Kidney (tissue), 14 donors: ENCODE measurements around the gene HECTD2. TPM values are rescaled to one million over a fixed set of nuclear protein-coding genes. Genes with fewer than 3 reads are reported as not detected.
A peak's percentile ranks its signal among the peaks of the same experiment; 100 is the strongest.

Source experiments
- DNase-seq, 5 donors: peaks; one replicate each; pipeline ENCODE4 v3.0.0-alpha.2; 2013 to 2020
- FAIRE-seq: peaks from 2 replicates; lab custom pipeline; 2012; peaks lifted over from hg19 to GRCh38; lab: Jason Lieb, UNC
- H3K27ac ChIP-seq, 2 donors: one replicate each; pipeline ENCODE4 v1.7.0; 2013; ENCODE audit warnings: low read depth in 2 of 2, low read length in 2 of 2, inconsistent platforms in 1 of 2
- H3K27me3 ChIP-seq: one replicate; pipeline ENCODE4 v1.7.1; 2013; ENCODE audit warnings: low read length, inconsistent platforms; ENCODE audit not compliant: control insufficient read depth, insufficient read depth
- H3K36me3 ChIP-seq, 3 donors: one replicate each; pipeline versions ENCODE4 v1.7.0 to v1.7.1; 2013; ENCODE audit warnings: low read length in 3 of 3, control low read depth in 1 of 3, inconsistent platforms in 1 of 3; ENCODE audit not compliant: insufficient read depth in 3 of 3, control insufficient read depth in 2 of 3
- H3K4me1 ChIP-seq, 3 donors: one replicate each; pipeline versions ENCODE4 v1.7.0 to v1.7.1; 2013; ENCODE audit warnings: low read length in 3 of 3, inconsistent platforms in 1 of 3, low read depth in 1 of 3; ENCODE audit not compliant: control insufficient read depth in 2 of 3, insufficient read depth in 2 of 3
- H3K4me3 ChIP-seq, 3 donors: one replicate each; pipeline versions ENCODE4 v1.7.0 to v1.8.1; 2013; ENCODE audit warnings: low read length in 3 of 3, control low read depth in 1 of 3, inconsistent platforms in 1 of 3
- H3K9ac ChIP-seq, 3 donors: one replicate each; pipeline versions ENCODE4 v1.7.0 to v1.7.1; 2013; ENCODE audit warnings: low read length in 3 of 3, control low read depth in 1 of 3, inconsistent platforms in 1 of 3
- H3K9me3 ChIP-seq, 3 donors: one replicate each; pipeline versions ENCODE4 v1.7.0 to v1.7.1; 2013; ENCODE audit warnings: low read length in 3 of 3, control low read depth in 1 of 3, inconsistent platforms in 1 of 3; ENCODE audit not compliant: control insufficient read depth in 2 of 3, insufficient read depth in 1 of 3
- intact Hi-C: fragments of 100-400 bp; cut with DNase I; formaldehyde crosslinking; loops from one replicate; pipeline ENCODE4 v1.11.1; 2022
- polyA plus RNA-seq: library from polyadenylated mRNA; stranded (reverse); fragments of 350-450 nt; fragmentation: Illumina TruSeq; extraction: RNeasy Lipid Tissue Mini Kit (QIAGEN cat#74804); gene quantifications from one replicate; pipeline ENCODE4 v1.2.3, GENCODE V29; 2014; ENCODE audit warnings: low read depth, low replicate concordance; ENCODE audit not compliant: insufficient read depth
- total RNA-seq: library from RNA; stranded (reverse); fragmentation: NEBNext Ultra II Directional; extraction: Animal tissue kit (Norgen Biotek cat#: 25700); gene quantifications from one replicate; pipeline ENCODE4 v1.2.1, GENCODE V29; 2021
- TF ChIP-seq, protein P1 (sequence below): IDR thresholded peaks from 3 replicates; pipeline ENCODE4 v1.5.1; 2012; ENCODE audit warnings: mild to moderate bottlenecking, moderate library complexity, borderline replicate concordance; ENCODE audit not compliant: insufficient read depth; ENCODE audit errors: extremely low read depth
- donor health status: control.
- donor health status: control.
- donor health status: control.
- donor health status: control.
- donor health status: control.
- donor health status: DM: yes; HTN: yes; CAD: no.
- donor health status: Normal renal cell carcinoma (clear cell type).

HECTD2 gene
- total and polyA plus RNA-seq, 2 donors from 2014 or later: 4.5 to 12.2 TPM

DNA sequence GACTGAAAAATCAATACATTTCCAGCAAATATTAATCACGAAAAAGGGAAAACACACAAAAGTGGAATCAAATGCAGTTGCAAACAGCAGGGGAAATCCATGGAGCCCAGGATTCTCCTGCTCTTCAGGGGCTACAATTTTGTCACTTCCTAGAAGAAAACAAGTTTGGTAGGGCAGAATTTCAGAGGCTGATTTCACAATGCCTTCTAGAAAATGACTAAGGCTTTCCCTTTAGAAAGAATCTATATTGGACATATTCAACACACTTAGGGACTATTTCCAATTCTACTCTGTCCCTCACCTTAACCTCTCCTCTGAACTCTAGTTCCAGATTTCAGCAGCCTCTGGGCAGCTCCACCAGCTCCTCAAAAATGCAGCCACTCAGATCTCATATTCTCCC, 111.3 kb downstream of the HECTD2 start:
- intact Hi-C loops: no loop called here
- FAIRE-seq (no peak), DNase-seq (no peak)
- no peaks in the 10 kb centered on the region for H3K9me3 ChIP-seq
- H3K27ac ChIP-seq: no peak overlapping the region
- no peak overlapping the region for H3K4me3 ChIP-seq
- TF ChIP-seq, protein P1, sequence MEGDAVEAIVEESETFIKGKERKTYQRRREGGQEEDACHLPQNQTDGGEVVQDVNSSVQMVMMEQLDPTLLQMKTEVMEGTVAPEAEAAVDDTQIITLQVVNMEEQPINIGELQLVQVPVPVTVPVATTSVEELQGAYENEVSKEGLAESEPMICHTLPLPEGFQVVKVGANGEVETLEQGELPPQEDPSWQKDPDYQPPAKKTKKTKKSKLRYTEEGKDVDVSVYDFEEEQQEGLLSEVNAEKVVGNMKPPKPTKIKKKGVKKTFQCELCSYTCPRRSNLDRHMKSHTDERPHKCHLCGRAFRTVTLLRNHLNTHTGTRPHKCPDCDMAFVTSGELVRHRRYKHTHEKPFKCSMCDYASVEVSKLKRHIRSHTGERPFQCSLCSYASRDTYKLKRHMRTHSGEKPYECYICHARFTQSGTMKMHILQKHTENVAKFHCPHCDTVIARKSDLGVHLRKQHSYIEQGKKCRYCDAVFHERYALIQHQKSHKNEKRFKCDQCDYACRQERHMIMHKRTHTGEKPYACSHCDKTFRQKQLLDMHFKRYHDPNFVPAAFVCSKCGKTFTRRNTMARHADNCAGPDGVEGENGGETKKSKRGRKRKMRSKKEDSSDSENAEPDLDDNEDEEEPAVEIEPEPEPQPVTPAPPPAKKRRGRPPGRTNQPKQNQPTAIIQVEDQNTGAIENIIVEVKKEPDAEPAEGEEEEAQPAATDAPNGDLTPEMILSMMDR: no peak
- no peak overlapping the region for H3K9ac ChIP-seq
- H3K4me1 ChIP-seq: peaks cover 0 to 8% (median 4%) of the 10 kb centered on the region in 3 donors
- H3K36me3 ChIP-seq: no peaks in the 10 kb centered on the region
- H3K27me3 ChIP-seq: no peaks in the 10 kb centered on the region

DNA sequence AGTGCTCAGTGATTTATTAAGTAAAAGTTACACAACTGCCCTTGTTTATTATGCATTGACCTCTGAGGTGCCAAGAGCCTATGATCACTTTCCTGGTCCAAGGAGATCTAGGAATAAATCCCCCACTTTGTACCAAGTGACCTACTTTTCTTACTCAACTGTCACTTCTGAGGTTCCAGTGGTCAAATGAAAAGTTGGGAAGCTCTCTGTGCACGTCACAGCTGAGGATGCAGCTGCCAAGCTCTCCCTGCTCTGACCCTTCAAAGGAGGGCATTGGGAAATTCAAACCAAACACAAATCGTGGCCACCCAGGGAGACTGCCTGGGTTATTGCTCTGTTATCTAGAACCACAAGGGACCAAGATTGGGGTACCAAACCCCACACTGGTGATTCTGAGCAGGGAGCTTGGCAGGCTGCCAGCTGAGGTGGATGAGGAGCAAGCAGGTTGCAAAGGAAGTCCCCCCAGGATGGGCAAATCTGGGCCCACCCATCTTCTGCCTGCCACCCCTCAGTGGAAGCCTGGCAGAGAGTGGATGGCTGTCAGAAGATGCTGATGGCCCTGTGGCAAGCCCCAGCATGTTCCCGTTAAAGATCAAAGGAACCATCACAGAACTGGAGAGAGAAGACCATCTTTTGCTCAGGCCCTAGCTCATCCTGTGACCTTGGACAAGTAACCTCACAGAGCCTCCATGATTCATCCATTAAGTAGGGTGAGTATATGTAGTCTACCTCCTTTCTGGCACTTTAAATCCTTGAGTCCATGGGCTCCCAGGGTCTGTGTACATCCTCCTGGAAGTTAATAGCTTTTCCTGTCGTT, 116.0 kb downstream of the HECTD2 start:
- Histone ChIP-seq H3K9ac (no peak overlapping the region), H3K36me3 (no peaks in the 10 kb centered on the region), H3K9me3 (no peaks in the 10 kb centered on the region), H3K4me1 (peaks cover 0 to 21% (median 12%) of the 10 kb centered on the region in 3 donors), H3K4me3 (no peak overlapping the region), H3K27me3 (no peaks in the 10 kb centered on the region), H3K27ac (no peak overlapping the region)
- FAIRE-seq (no peak), DNase-seq (peak in 1 of 5 donors; percentile 75)
- TF ChIP-seq, protein P1: no peak
- intact Hi-C loops: no loop called here

DNA sequence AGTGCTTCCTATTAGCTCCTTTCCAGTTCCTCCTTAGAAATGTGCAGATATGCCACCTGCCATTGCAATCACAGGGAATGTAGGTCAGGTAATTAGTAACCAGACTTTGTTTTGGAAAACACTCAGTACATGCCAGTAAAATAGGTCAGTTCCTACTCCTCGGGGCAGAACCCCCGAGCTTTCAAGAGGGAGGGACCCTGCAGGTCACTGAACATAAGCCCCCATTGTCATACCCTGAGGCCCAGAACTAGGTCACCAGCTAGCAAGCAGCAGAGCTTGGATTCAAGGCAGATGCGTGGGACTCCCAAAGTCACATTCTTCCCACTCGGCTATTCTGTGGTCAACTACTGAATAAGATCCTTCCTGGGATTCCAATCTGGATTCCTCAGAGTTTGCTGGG, 117.9 kb downstream of the HECTD2 start:
- H3K27ac ChIP-seq: peak overlapping the region; percentile 26 to 59
- FAIRE-seq (peak; percentile 29), DNase-seq (peak in 1 of 5 donors; percentile 27)

More for the DNA sequence above, 117.9 kb downstream of the HECTD2 start:
- H3K4me3 ChIP-seq: peak overlapping the region in 1 of 3 donors; percentile 6
- no peaks in the 10 kb centered on the region for H3K36me3 ChIP-seq
- H3K9me3 ChIP-seq: no peaks in the 10 kb centered on the region
- H3K9ac ChIP-seq: no peak overlapping the region
- H3K4me1 ChIP-seq: peaks cover 0 to 21% (median 12%) of the 10 kb centered on the region in 3 donors
- H3K27me3 ChIP-seq: no peaks in the 10 kb centered on the region
- TF ChIP-seq, protein P1: no peak
- intact Hi-C loops: no loop called here
